ENCODE data around the gene KHDC1L. TPM values are rescaled to one million over a fixed set of nuclear protein-coding genes. Genes with fewer than 3 reads are reported as not detected.

KHDC1L gene
- total and polyA plus RNA-seq, 2 of the 13 experiments (the other 11 are each of a cell fraction or from before 2014, with no cell fraction given) = not detected

DNA sequence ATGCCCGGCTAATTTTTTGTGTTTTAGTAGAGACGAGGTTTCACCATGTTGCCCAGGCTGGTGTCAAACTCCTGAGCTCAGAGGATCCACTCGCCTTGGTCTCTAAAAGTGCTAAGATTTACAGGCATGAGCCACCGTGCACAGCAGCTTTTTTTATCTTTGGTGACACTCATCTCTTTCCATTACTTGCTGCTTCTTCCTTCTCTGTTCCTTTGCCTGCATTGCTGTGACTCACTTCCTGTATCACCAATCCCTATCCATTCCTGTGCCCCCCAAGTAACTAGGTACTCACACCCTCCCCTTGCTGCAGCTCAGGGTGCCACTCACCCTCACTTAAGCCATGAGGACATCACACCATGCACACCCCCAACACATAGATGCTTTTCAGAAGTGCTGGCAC is 24.6 kb downstream of the KHDC1L start:
- WGBS (ENCODE audit: low lambda C conversion rate) = 0% methylated on average over 4 of the region's 4 CpGs
- ChIA-PET CTCF (ENCODE audit: low intra/inter-chr PET ratio, low total read pairs) (no interaction called here), POLR2A (no interaction called here)
- H2AFZ ChIP-seq (ENCODE audit: low read length) = no peak overlapping the region
- no peaks in the 10 kb centered on the region for H3K79me2 ChIP-seq (ENCODE audit: insufficient read depth, low read length)
- intact Hi-C loops (cut with micrococcal nuclease; ENCODE audit: unreplicated experiment) = no loop called here
- no peak overlapping the region for H3K4me2 ChIP-seq (ENCODE audit: low read depth, low read length)
- ATAC-seq = no peak
- no peaks in the 10 kb centered on the region for H3K9me3 ChIP-seq (ENCODE audit: low read length)
- no peaks in the 10 kb centered on the region for H4K20me1 ChIP-seq (ENCODE audit: insufficient read depth, low read length)
- H3K36me3 ChIP-seq (replicated peaks in 1 of 2; ENCODE audit: control insufficient read depth in 1 of 2, insufficient read depth in 2 of 2, low read length in 2 of 2) = no peaks in the 10 kb centered on the region
- no peak overlapping the region for H3K4me3 ChIP-seq (replicated peaks in 1 of 3; ENCODE audit: insufficient read depth in 1 of 3, low read depth in 2 of 3, low read length in 3 of 3)
- H3K4me1 ChIP-seq (ENCODE audit: insufficient read depth, low read length) = no peaks in the 10 kb centered on the region
- no peak for DNase-seq (ENCODE audit: low spot score)
- in situ Hi-C loops (cut with HindIII; ENCODE audit: extremely low pct_ligation_motif_present, low pct_unique_long_range_greater_than_20kb) = no loop called here
- FAIRE-seq = no peak
- no TSS peak for BruUV-seq (replicated peaks)
- no peak overlapping the region for H3K9ac ChIP-seq (ENCODE audit: insufficient read depth, low read depth, low read length)
- no peak for TF ChIP-seq UBTF (CRISPR knock-in tag; IDR thresholded peaks at IDR 0.05)
- no peak for TF ChIP-seq GATAD2A (CRISPR knock-in tag; IDR thresholded peaks at IDR 0.05)
- no peak for TF ChIP-seq CBX5 (CRISPR knock-in tag; IDR thresholded peaks at IDR 0.05; ENCODE audit: borderline replicate concordance)
- TF ChIP-seq ELF4 (CRISPR knock-in tag; IDR thresholded peaks at IDR 0.05; ENCODE audit: borderline replicate concordance) = no peak
- TF ChIP-seq ZNF253 (CRISPR knock-in tag; IDR thresholded peaks at IDR 0.05; ENCODE audit: borderline replicate concordance) = no peak
- TF ChIP-seq BCLAF1 (IDR thresholded peaks at IDR 0.05) = no peak
- no peak for TF ChIP-seq BCL3 (CRISPR knock-in tag; IDR thresholded peaks at IDR 0.05)
- TF ChIP-seq ZNF564 (CRISPR knock-in tag; IDR thresholded peaks at IDR 0.05) = no peak
- TF ChIP-seq, protein P1, sequence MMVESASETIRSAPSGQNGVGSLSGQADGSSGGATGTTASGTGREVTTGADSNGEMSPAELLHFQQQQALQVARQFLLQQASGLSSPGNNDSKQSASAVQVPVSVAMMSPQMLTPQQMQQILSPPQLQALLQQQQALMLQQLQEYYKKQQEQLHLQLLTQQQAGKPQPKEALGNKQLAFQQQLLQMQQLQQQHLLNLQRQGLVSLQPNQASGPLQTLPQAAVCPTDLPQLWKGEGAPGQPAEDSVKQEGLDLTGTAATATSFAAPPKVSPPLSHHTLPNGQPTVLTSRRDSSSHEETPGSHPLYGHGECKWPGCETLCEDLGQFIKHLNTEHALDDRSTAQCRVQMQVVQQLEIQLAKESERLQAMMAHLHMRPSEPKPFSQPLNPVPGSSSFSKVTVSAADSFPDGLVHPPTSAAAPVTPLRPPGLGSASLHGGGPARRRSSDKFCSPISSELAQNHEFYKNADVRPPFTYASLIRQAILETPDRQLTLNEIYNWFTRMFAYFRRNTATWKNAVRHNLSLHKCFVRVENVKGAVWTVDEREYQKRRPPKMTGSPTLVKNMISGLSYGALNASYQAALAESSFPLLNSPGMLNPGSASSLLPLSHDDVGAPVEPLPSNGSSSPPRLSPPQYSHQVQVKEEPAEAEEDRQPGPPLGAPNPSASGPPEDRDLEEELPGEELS (CRISPR knock-in tag; IDR thresholded peaks at IDR 0.05) = no peak
- TF ChIP-seq ZNF207 (IDR thresholded peaks at IDR 0.05; ENCODE audit: borderline replicate concordance) = no peak
- no peak for TF ChIP-seq ZNF841 (CRISPR knock-in tag; IDR thresholded peaks at IDR 0.05; ENCODE audit: borderline replicate concordance)
- TF ChIP-seq ZXDC (CRISPR knock-in tag; IDR thresholded peaks at IDR 0.05) = no peak
- no peak for TF ChIP-seq ZNF543 (CRISPR knock-in tag; IDR thresholded peaks at IDR 0.05)
- no peak for TF ChIP-seq FOXA3 (CRISPR knock-in tag; IDR thresholded peaks at IDR 0.05)
- TF ChIP-seq ZNF282 (IDR thresholded peaks at IDR 0.05; ENCODE audit: partially characterized antibody) = no peak
- no peaks in the 10 kb centered on the region for H3K27me3 ChIP-seq (ENCODE audit: control insufficient read depth in 1 of 2, insufficient read depth in 2 of 2, low read length in 2 of 2)
- no peak overlapping the region for H3K27ac ChIP-seq (ENCODE audit: extremely low read length, insufficient read depth, low read length)

All from HepG2 (cell line).